OCI-LY1 (cell line): ENCODE measurements around the gene KSR1.

Source experiments
- H2AFZ ChIP-seq: fragments of 200-600 bp; sonication (generic), shearing (Covaris generic); 2 replicates; pipeline ENCODE4 v1.6.0; 2014; ENCODE audit warnings: antibody characterized with exemption, mild to moderate bottlenecking, low read length
- H3F3A ChIP-seq: fragments of 200-600 bp; sonication (generic), shearing (Covaris generic); 2 replicates; pipeline ENCODE4 v1.6.0; 2014; ENCODE audit warnings: mild to moderate bottlenecking, antibody characterized with exemption, low read length, moderate library complexity; ENCODE audit not compliant: insufficient read depth
- H3K27ac ChIP-seq: fragments of 200-600 bp; sonication (generic); 2 replicates; pipeline ENCODE4 v1.5.1; 2014; ENCODE audit warnings: low read length, mixed run types, mild to moderate bottlenecking, low read depth; ENCODE audit not compliant: poor library complexity, severe bottlenecking
- H3K27me3 ChIP-seq: fragments of 200-600 bp; sonication (generic); 2 replicates; pipeline ENCODE4 v1.6.0; 2014; ENCODE audit warnings: antibody characterized with exemption, mild to moderate bottlenecking, low read length, moderate library complexity; ENCODE audit not compliant: insufficient read depth
- H3K36me3 ChIP-seq: fragments of 200-600 bp; sonication (generic); 2 replicates; pipeline ENCODE4 v1.6.1; 2014; ENCODE audit warnings: mild to moderate bottlenecking, antibody characterized with exemption, low read length, moderate library complexity, mixed read lengths; ENCODE audit not compliant: insufficient read depth
- H3K4me1 ChIP-seq: fragments of 200-600 bp; sonication (generic); 2 replicates; pipeline ENCODE4 v1.5.1; 2014; ENCODE audit warnings: mild to moderate bottlenecking, low read length, moderate library complexity; ENCODE audit not compliant: insufficient read depth, severe bottlenecking
- H3K4me2 ChIP-seq: fragments of 200-600 bp; sonication (generic), shearing (Covaris generic); 2 replicates; pipeline ENCODE4 v1.6.1; 2014; ENCODE audit warnings: low read length
- H3K4me3 ChIP-seq: fragments of 200-600 bp; sonication (generic); 2 replicates; pipeline ENCODE4 v1.5.1; 2014; ENCODE audit warnings: low read length, low read depth, mild to moderate bottlenecking, mixed read lengths; ENCODE audit not compliant: poor library complexity, severe bottlenecking
- H3K79me2 ChIP-seq: fragments of 200-600 bp; shearing (Covaris generic); 2 replicates; pipeline ENCODE4 v1.6.1; 2016; ENCODE audit warnings: mixed run types, low read length, mixed read lengths; ENCODE audit not compliant: insufficient read depth
- H3K9ac ChIP-seq: fragments of 200-600 bp; sonication (generic), shearing (Covaris generic); 2 replicates; pipeline ENCODE4 v1.6.1; 2014; ENCODE audit warnings: mild to moderate bottlenecking, low read length, mixed read lengths
- H3K9me2 ChIP-seq: fragments of 200-600 bp; sonication (generic), shearing (Covaris generic); 2 replicates; pipeline ENCODE4 v1.6.1; 2014; ENCODE audit warnings: low read depth, mild to moderate bottlenecking, low read length, mixed read lengths
- H3K9me3 ChIP-seq: fragments of 200-600 bp; shearing (Covaris generic); 2 replicates; pipeline ENCODE4 v1.6.1; 2014; ENCODE audit warnings: low read length, mixed read lengths
- H4K20me1 ChIP-seq: fragments of 200-600 bp; sonication (generic), shearing (Covaris generic); 2 replicates; pipeline ENCODE4 v1.6.0; 2016; ENCODE audit warnings: mild to moderate bottlenecking, low read length; ENCODE audit not compliant: insufficient read depth
- EZH2 ChIP-seq: fragments of 200-600 bp; sonication (generic), shearing (Covaris generic); IDR thresholded peaks from 2 replicates; pipeline ENCODE4 v1.8.0; 2017; ENCODE audit warnings: borderline replicate concordance, mixed run types, mild to moderate bottlenecking, antibody characterized with exemption, low read length, moderate library complexity, mixed read lengths
- TF ChIP-seq, protein P1 (sequence below): fragments of 200-600 bp; sonication (generic), shearing (Covaris generic); IDR thresholded peaks from 2 replicates; pipeline ENCODE4 v1.5.1; 2017; ENCODE audit warnings: mild to moderate bottlenecking, antibody characterized with exemption, low read length, moderate library complexity, mixed read lengths

KSR1 gene

DNA sequence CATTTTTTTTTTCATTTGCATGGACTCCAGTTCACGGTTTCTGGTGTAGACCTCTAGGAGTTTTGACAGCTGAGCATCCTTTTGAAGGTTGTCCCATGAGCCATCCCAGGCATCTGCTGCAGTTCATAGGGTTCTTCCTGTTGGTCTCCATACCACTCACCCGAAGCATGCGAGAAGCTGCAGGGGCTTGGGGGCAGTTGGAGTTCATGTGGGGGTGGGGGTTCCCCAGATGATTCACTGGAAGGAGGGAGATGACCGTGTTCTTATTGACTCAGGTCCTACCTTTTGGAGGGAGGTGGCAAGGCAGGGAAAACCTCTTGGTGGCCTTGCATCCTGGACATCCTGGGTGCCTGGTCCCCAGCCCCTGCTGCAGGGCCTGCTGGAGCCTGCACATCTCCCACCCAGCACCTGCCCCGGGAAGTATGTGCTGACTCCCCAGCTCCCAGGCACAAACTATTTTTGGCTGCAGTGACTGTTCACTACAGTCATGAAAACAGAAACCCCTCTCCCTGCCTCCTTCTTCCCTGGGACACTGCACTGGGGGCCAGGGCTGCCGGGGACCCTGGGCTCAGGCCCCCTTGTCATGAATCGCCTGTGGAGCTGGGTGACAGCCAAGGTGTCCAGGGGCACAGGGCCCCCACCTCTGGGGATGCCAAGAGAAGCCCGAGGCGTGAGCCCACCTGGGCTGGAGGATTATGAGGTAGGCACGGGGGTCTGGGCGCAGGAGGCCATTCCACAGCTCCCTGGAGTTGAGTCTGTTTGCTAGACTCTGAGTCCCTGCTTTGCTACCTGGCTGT, 109.8 kb downstream of the KSR1 start:
- H3K4me3 ChIP-seq, result no peak overlapping the region
- no peaks in the 10 kb centered on the region for H3K27me3 ChIP-seq
- no peak overlapping the region for H2AFZ ChIP-seq
- H3K9me3 ChIP-seq, result no peaks in the 10 kb centered on the region
- no peaks in the 10 kb centered on the region for H3K79me2 ChIP-seq
- no peak overlapping the region for H3K9ac ChIP-seq
- H3K36me3 ChIP-seq, result no peaks in the 10 kb centered on the region
- TF ChIP-seq, protein P1, sequence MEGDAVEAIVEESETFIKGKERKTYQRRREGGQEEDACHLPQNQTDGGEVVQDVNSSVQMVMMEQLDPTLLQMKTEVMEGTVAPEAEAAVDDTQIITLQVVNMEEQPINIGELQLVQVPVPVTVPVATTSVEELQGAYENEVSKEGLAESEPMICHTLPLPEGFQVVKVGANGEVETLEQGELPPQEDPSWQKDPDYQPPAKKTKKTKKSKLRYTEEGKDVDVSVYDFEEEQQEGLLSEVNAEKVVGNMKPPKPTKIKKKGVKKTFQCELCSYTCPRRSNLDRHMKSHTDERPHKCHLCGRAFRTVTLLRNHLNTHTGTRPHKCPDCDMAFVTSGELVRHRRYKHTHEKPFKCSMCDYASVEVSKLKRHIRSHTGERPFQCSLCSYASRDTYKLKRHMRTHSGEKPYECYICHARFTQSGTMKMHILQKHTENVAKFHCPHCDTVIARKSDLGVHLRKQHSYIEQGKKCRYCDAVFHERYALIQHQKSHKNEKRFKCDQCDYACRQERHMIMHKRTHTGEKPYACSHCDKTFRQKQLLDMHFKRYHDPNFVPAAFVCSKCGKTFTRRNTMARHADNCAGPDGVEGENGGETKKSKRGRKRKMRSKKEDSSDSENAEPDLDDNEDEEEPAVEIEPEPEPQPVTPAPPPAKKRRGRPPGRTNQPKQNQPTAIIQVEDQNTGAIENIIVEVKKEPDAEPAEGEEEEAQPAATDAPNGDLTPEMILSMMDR, result no peak
- TF ChIP-seq EZH2, result no peak
- no peak overlapping the region for H3K4me2 ChIP-seq
- no peaks in the 10 kb centered on the region for H3K4me1 ChIP-seq
- H4K20me1 ChIP-seq, result no peaks in the 10 kb centered on the region
- H3F3A ChIP-seq, result no peaks in the 10 kb centered on the region
- no peak overlapping the region for H3K27ac ChIP-seq
- no peaks in the 10 kb centered on the region for H3K9me2 ChIP-seq

DNA sequence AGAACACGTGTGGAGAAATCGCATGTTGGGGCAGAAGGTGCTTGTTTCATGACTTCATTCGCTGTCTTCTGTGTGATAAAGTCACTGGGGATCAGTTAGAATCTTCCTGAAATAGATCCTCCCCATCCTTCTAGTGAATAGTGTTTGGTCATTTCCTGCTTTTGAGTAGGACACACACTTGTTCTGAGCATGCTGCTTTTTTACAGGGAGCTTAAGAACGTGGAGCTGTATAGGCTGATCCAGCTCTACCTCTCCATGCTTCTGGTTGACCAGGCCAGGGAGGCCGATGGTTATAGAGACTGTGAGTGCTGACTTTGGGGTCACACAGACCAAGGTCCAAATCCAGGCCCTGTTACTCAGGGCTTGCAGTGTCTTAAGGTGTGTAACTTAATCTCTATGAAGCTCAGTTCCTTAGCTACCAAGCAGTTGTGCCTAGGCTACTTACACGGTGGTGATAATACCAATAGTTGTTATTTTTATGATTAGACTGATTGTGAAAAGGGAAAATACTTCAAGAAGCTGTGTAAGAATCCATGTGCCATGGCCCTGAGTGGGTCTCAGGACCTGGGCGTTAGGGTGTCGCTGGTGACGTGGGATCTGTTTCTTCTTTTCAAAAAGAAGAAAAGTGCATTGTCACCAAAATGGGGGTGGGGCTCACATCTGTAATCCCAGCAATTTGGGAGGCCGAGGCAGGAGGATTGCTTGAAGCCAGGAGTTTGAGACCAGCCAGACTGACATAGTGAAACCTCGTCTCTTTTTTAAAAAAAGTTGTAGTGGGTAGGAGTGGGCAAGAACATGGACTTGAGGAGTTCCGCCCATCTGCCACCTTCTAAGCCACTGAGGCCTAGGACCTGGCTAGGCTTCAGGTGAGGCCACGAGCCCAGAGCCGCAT, 110.7 kb downstream of the KSR1 start:
- TF ChIP-seq, protein P1, result no peak
- TF ChIP-seq EZH2, result no peak
- H2AFZ ChIP-seq, result no peak overlapping the region
- no peaks in the 10 kb centered on the region for H3K9me3 ChIP-seq
- H3K79me2 ChIP-seq, result no peaks in the 10 kb centered on the region
- no peaks in the 10 kb centered on the region for H3K27me3 ChIP-seq
- no peaks in the 10 kb centered on the region for H4K20me1 ChIP-seq
- H3F3A ChIP-seq, result no peaks in the 10 kb centered on the region
- H3K4me2 ChIP-seq, result no peak overlapping the region
- H3K9ac ChIP-seq, result no peak overlapping the region
- no peaks in the 10 kb centered on the region for H3K36me3 ChIP-seq
- H3K9me2 ChIP-seq, result no peaks in the 10 kb centered on the region
- H3K27ac ChIP-seq, result no peak overlapping the region
- H3K4me1 ChIP-seq, result no peaks in the 10 kb centered on the region
- no peak overlapping the region for H3K4me3 ChIP-seq

DNA sequence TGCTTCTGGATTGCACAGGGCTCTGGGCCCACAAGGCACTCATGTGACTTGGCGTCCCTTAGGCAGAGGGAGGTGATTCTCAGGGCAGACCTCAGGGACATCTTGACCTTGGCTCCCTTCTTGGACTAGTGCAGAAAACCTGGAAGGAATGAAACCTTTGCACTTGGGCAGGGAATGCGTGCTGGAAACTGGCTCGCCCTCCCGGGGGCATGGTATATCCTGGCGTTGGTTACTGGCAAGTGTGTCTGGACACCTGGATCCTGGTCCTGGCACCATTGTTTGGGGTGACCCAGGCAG, 111.3 kb downstream of the KSR1 start:
- Histone ChIP-seq H3K36me3 (no peaks in the 10 kb centered on the region), H4K20me1 (no peaks in the 10 kb centered on the region), H3K27ac (no peak overlapping the region), H3K9me2 (no peaks in the 10 kb centered on the region), H2AFZ (no peak overlapping the region), H3K4me2 (no peak overlapping the region), H3K9ac (no peak overlapping the region), H3K9me3 (no peaks in the 10 kb centered on the region), H3K4me3 (no peak overlapping the region), H3F3A (no peaks in the 10 kb centered on the region), H3K4me1 (no peaks in the 10 kb centered on the region), H3K27me3 (no peaks in the 10 kb centered on the region), H3K79me2 (no peaks in the 10 kb centered on the region)
- no peak for TF ChIP-seq EZH2
- TF ChIP-seq, protein P1, result no peak
